Dedifferentiated amniotic fluid mesenchymal stem cell (primary cell): Measurements from ENCODE around the gene DNAJB4.
"Not testable (repeated sequence)": the region's sequence is repeated elsewhere in the genome, so short reads cannot be mapped to it uniquely, and the experiment has no call there.

Experiments
- DNase-seq: peaks from one replicate; pipeline ENCODE4 v3.0.0-alpha.2; 2016; ENCODE audit errors: extremely low spot score

The DNAJB4 gene

DNA sequence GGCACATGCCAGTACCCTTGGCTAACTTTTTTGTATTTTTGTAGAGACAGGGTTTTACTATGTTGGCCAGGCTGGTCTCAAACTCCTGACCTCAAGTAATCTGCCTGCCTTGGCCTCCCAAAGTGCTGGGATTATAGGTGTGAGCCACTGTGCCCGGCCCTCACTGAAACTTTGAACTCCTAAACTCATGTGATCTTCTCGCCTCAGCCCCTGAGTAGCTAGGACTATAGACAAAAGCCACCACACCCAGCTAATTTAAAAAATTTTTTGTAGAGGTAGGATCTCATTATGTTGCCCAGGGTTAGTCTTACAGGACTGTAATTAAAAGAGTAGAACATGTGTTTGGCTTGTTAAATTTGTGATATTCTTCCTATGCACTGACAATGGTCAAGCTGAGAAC is 60.1 kb downstream of the DNAJB4 start:
- not testable (repeated sequence) for DNase-seq
